Gastrocnemius medialis (tissue), 4 donors: ENCODE results near the gene STPG4.

Experiments
- CTCF ChIP-seq, 5 experiments: fragments of 450-650 bp in 3 of 5; fragments of 200-600 bp in 2 of 5; sonication (generic) in 2 of 5; IDR thresholded peaks in 4 of 5; conservative IDR thresholded peaks in 1 of 5; 1 replicate in 4 of 5; 2 replicates in 1 of 5; pipeline ENCODE4 v1.5.1; 2016 to 2019; ENCODE audit warnings: antibody characterized with exemption in 5 of 5, mild to moderate bottlenecking in 3 of 5, moderate library complexity in 3 of 5
- POLR2A ChIP-seq, 2 donors: fragments of 450-650 bp; IDR thresholded peaks; one replicate each; pipeline ENCODE4 v1.6.1; 2017; ENCODE audit warnings: antibody characterized with exemption in 2 of 2, mild to moderate bottlenecking in 2 of 2, moderate library complexity in 2 of 2

DNA sequence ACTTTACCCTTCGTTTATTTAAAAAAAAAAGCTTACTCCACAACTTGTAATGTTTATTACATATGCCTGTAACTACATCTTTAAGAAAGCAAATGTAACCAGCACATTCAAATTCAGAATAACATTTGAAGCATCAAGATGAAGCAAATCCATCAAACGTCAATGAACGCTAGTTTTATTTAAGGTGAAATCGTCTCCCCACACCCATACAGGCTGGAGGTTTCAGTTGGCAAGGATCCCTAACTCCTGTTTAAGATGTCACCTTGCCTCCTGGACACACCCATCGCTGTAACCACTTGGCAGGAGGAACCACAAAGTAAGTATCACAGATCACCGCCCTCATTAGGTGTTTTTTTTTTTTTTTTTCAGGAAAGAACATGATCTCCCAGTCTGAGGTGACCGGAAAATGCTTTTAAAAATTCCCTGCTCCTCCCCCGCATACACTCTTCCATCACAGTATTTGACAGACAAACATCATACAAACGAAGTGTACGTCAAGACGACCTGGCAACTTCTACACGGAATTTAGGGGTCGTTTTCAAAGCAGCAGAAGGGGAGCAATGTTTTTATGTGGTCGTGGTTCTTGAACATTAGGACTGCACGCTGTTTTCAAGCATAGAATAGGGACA lies 19.7 kb upstream of the STPG4 start:
- TF ChIP-seq POLR2A (IDR thresholded peaks at IDR 0.05): no peak
- no peak for TF ChIP-seq CTCF (IDR thresholded peaks at IDR 0.05 in 4 of 5, conservative IDR thresholded peaks at IDR 0.05 in 1 of 5)
